Progenitor cell of endocrine pancreas (in vitro differentiated cells): ENCODE data around the gene MAD1L1. TPM values are rescaled to one million over a fixed set of nuclear protein-coding genes. Genes with fewer than 3 reads are reported as not detected.

ENCODE experiments used
- DNase-seq: peaks from one replicate; pipeline ENCODE4 v3.0.0; 2021; ENCODE audit warnings: low spot score; ENCODE audit not compliant: unreplicated experiment
- H3K27ac Mint-ChIP-seq: 2 replicates; pipeline ENCODE4 v1.8.0; 2021; ENCODE audit warnings: mild to moderate bottlenecking, moderate library complexity, mixed read lengths
- H3K27me3 Mint-ChIP-seq: 2 replicates; pipeline ENCODE4 v1.8.0; 2021; ENCODE audit warnings: mixed read lengths
- H3K36me3 Mint-ChIP-seq: 2 replicates; pipeline ENCODE4 v1.8.0; 2022; ENCODE audit warnings: mixed read lengths; ENCODE audit not compliant: insufficient read depth
- H3K4me1 Mint-ChIP-seq: 2 replicates; pipeline ENCODE4 v1.8.0; 2021; ENCODE audit warnings: low read depth, mixed read lengths
- H3K4me3 Mint-ChIP-seq: 2 replicates; pipeline ENCODE4 v1.8.0; 2021; ENCODE audit warnings: low read depth, mild to moderate bottlenecking, moderate library complexity, mixed read lengths
- H3K9me3 Mint-ChIP-seq: 2 replicates; pipeline ENCODE4 v1.8.0; 2021; ENCODE audit warnings: low read depth, mixed read lengths
- total RNA-seq: library from RNA; stranded (reverse); gene quantifications from 2 replicates; pipeline ENCODE4 v1.2.1, GENCODE V29; 2021
- TF ChIP-seq, protein P1 (sequence below): fragments of 200-600 bp; sonication (generic); IDR thresholded peaks from one replicate; pipeline ENCODE4 v1.5.0; 2021; ENCODE audit warnings: antibody characterized with exemption, mild to moderate bottlenecking; ENCODE audit not compliant: unreplicated experiment

Gene MAD1L1
- total RNA-seq, 1 donor from 2014 or later, result 49.8 TPM

DNA sequence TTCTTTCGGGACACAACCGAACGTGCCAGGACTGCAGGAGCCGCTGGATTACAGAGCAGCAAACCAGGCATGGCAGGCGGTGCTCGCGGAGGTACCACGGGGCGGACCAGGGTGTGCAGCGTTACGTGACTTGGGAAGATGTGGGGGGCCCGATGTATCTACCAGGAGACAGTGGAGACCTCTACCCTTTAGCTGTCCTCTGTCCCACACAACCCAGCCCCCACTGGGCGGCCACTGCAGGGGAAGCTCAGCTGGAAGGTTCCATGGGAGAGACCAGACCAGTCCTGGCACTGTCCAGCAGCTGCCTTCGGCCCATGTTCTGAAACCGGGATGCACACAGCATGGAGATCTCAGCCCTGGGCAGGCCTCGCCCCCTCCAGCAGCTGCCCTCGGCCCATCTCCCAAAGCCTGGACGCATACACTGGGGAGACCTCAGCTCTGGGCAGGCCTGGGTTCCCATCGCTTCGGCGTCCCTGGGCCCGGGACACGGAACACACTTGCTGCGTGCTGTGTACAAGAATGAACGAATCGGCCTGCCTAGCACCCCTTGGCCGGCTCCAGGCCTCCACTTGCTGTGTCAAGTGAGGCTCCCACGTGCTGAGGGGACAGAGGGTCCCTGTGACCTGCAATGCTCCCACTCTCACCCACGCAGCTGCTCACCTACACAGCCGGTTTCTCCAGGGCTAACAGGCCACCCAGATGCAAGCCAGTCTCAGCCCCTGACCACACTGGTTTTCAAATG is 385.3 kb downstream of the MAD1L1 start:
- Mint-ChIP-seq H3K9me3 (no peaks in the 10 kb centered on the region), H3K4me3 (no peak overlapping the region), H3K27me3 (peaks cover 2% of the 10 kb centered on the region), H3K4me1 (peaks cover 8% of the 10 kb centered on the region), H3K27ac (no peak overlapping the region), H3K36me3 (peaks cover 4% of the 10 kb centered on the region)
- TF ChIP-seq, protein P1, sequence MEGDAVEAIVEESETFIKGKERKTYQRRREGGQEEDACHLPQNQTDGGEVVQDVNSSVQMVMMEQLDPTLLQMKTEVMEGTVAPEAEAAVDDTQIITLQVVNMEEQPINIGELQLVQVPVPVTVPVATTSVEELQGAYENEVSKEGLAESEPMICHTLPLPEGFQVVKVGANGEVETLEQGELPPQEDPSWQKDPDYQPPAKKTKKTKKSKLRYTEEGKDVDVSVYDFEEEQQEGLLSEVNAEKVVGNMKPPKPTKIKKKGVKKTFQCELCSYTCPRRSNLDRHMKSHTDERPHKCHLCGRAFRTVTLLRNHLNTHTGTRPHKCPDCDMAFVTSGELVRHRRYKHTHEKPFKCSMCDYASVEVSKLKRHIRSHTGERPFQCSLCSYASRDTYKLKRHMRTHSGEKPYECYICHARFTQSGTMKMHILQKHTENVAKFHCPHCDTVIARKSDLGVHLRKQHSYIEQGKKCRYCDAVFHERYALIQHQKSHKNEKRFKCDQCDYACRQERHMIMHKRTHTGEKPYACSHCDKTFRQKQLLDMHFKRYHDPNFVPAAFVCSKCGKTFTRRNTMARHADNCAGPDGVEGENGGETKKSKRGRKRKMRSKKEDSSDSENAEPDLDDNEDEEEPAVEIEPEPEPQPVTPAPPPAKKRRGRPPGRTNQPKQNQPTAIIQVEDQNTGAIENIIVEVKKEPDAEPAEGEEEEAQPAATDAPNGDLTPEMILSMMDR, result no peak
- no peak for DNase-seq

DNA sequence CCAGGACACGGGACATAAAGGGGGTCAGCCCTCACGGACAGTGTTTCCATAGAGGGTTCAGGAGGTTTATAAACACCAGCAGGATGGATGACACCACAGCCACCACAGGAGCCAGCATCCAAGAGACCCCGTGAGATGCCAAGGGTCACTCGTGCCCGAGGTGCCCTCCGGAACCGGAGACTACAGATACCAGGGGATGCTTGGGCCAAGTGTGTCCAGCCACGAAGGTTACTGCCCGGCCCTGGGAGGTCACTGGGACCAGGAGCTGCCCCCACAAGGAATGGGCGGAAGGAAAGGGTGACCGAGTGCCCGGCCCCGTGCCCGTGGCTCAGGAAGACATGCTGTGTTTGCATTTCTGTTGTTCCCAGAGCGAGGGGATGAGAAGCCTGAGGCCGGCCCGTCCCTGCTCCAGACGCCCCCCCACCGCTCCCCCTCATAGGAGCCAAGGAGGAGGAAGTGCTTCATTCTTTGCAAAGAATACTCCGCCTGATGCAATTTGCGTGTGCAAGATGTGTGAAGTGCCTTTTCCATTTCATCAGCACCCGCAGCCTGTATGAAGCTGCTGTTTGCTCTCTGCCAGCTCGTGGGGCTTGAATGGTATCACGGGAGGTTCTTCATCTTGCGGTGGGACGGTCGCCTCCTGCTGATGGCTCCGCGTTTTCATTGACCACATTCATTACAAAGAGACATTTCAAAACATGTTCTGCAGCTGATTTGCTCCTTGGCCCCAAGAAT is 386.2 kb downstream of the MAD1L1 start:
- H3K4me1 Mint-ChIP-seq, result peaks cover 4% of the 10 kb centered on the region
- H3K27me3 Mint-ChIP-seq, result no peaks in the 10 kb centered on the region
- no peak overlapping the region for H3K4me3 Mint-ChIP-seq
- peaks cover 4% of the 10 kb centered on the region for H3K36me3 Mint-ChIP-seq
- no peak overlapping the region for H3K27ac Mint-ChIP-seq
- TF ChIP-seq, protein P1, result no peak
- no peak for DNase-seq
- no peaks in the 10 kb centered on the region for H3K9me3 Mint-ChIP-seq

DNA sequence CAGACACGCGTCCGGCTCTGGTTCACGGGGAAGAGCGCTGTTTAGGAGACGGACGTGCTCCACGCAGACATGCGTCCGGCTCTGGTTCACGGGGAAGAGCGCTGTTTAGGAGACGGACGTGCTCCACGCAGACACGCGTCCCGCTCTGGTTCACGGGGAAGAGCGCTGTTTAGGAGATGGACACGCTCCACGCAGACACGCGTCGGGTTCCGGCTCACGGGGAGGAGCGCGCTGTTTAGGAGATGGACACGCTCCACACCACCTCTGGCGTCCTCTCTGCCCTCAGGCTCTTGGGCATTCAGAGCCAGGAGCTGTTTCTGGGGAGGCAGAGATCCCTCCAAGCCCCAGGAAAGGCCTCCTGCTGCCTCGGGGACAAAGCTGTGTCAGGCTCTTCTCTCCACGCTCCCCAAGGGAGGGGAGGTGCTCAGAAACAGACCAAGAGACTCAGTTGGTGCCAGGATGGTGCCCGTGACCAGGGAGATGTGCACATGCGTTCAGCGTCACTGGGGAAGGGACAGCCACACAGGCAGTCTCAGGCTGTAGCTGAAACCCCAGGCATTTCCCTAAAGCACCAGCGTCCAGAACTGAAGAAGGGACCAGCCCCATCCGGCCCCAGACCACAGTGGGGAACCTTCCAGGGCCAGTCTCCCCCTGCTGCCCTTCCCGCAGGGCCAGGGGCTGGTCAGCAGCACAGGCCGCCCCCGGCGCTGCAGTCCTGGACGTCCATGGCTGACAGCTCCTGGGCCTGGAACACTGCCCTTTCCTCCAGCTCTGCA is 387.0 kb downstream of the MAD1L1 start:
- no peak for DNase-seq
- Mint-ChIP-seq H3K4me1 (peaks cover 2% of the 10 kb centered on the region), H3K36me3 (peaks cover 4% of the 10 kb centered on the region), H3K27me3 (no peaks in the 10 kb centered on the region), H3K27ac (no peak overlapping the region), H3K4me3 (no peak overlapping the region), H3K9me3 (no peaks in the 10 kb centered on the region)
- TF ChIP-seq, protein P1, result no peak

DNA sequence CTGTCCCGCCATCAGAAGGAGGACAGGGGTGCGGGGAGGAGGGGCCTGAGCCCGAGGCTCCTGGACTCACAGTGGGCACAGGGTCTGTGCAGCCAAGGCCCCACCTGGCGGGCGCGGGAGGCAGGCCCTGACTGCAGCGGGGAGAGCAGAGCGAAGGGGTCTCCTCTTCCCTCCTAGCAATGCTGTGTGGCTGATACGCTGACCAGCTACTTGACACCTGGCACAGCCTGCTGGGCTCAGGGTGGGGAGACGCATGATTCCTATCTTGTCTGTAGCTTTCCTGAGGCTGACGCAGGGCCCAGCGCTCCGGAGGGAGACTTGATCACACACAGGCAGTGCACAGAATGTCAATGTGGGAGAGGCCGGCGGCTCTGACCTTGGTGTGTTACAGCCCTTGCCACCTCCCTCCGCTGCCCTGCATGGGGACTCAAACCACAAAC is 387.8 kb downstream of the MAD1L1 start:
- Mint-ChIP-seq H3K27me3 (no peaks in the 10 kb centered on the region), H3K4me3 (no peak overlapping the region)

More for the DNA sequence above, 387.8 kb downstream of the MAD1L1 start:
- H3K27ac Mint-ChIP-seq, result no peak overlapping the region
- TF ChIP-seq, protein P1, result no peak
- H3K4me1 Mint-ChIP-seq, result peaks cover 1% of the 10 kb centered on the region
- peaks cover 4% of the 10 kb centered on the region for H3K36me3 Mint-ChIP-seq
- no peak for DNase-seq
- no peaks in the 10 kb centered on the region for H3K9me3 Mint-ChIP-seq
